DND-41 (cell line): ENCODE measurements around the gene ASIC3.

ENCODE experiments used
- EZH2 ChIP-seq: IDR thresholded peaks from 3 replicates; pipeline ENCODE4 v1.6.1; 2012; ENCODE audit warnings: borderline replicate concordance, low read depth, mild to moderate bottlenecking, moderate library complexity, low read length, inconsistent platforms; ENCODE audit not compliant: severe bottlenecking
- TF ChIP-seq, protein P1 (sequence below): IDR thresholded peaks from 2 replicates; pipeline ENCODE4 v1.5.1; 2012; ENCODE audit warnings: borderline replicate concordance, low read length, moderate library complexity, mild to moderate bottlenecking; ENCODE audit not compliant: poor library complexity, severe bottlenecking; ENCODE audit errors: extremely low read depth

- TF ChIP-seq, protein P1, sequence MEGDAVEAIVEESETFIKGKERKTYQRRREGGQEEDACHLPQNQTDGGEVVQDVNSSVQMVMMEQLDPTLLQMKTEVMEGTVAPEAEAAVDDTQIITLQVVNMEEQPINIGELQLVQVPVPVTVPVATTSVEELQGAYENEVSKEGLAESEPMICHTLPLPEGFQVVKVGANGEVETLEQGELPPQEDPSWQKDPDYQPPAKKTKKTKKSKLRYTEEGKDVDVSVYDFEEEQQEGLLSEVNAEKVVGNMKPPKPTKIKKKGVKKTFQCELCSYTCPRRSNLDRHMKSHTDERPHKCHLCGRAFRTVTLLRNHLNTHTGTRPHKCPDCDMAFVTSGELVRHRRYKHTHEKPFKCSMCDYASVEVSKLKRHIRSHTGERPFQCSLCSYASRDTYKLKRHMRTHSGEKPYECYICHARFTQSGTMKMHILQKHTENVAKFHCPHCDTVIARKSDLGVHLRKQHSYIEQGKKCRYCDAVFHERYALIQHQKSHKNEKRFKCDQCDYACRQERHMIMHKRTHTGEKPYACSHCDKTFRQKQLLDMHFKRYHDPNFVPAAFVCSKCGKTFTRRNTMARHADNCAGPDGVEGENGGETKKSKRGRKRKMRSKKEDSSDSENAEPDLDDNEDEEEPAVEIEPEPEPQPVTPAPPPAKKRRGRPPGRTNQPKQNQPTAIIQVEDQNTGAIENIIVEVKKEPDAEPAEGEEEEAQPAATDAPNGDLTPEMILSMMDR = no peak
- no peak for TF ChIP-seq EZH2
Measured at GRCh38 chr7:151035026-151035717, 13.2 kb upstream of the ASIC3 start.
